ENCODE measurements around the gene SLAIN1. TPM values are rescaled to one million over a fixed set of nuclear protein-coding genes. Genes with fewer than 3 reads are reported as not detected.

The SLAIN1 gene
- total and polyA plus RNA-seq, 2 donors from 2014 or later = 6.0 to 12.4 TPM

DNA sequence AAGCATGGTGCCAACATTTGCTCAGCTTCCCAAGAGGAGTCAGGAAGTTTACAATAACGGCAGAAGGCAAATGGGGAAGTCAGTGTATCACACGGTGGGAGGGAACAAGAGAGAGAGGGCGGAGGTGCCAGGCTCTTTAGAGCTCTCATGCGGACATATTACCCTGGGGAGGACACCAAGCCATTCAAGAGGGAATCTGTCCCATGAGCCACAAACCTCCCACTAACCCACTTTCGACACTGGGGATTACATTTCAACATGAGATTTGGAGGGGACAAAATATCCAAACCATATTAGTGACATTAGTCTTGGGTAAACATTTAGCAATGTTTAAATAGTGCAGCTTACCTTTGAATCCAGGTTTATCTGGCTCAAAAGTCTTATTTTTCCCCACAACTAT, 69.9 kb downstream of the SLAIN1 start:
- intact Hi-C loops (cut with DNase I) = no loop called here
- H3K4me3 ChIP-seq (ENCODE audit: low read length in 3 of 3) = no peak overlapping the region
- TF ChIP-seq, protein P1, sequence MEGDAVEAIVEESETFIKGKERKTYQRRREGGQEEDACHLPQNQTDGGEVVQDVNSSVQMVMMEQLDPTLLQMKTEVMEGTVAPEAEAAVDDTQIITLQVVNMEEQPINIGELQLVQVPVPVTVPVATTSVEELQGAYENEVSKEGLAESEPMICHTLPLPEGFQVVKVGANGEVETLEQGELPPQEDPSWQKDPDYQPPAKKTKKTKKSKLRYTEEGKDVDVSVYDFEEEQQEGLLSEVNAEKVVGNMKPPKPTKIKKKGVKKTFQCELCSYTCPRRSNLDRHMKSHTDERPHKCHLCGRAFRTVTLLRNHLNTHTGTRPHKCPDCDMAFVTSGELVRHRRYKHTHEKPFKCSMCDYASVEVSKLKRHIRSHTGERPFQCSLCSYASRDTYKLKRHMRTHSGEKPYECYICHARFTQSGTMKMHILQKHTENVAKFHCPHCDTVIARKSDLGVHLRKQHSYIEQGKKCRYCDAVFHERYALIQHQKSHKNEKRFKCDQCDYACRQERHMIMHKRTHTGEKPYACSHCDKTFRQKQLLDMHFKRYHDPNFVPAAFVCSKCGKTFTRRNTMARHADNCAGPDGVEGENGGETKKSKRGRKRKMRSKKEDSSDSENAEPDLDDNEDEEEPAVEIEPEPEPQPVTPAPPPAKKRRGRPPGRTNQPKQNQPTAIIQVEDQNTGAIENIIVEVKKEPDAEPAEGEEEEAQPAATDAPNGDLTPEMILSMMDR (IDR thresholded peaks at IDR 0.05; ENCODE audit: borderline replicate concordance, extremely low read depth, insufficient read depth) = no peak

DNA sequence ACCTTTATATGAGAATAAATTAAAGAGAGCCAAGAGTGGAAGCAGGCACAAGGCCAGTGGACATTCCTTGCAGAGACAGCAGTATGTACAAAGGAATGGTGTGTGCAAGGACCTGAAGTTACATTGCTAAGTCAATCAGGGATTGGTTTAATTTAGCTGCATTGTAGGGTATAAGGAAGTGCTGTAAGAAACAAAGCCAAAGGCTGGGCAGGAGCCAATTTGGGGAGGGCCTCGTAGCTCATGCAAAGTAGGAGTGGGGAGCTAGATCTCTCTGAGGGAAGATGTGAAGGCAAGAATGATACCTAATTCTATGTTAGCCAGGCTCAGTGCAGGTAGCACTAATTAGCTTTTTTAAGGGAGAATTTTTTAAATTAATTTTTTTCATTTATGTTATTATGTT, 76.7 kb downstream of the SLAIN1 start:
- Histone ChIP-seq H3K27ac (ENCODE audit: low read depth in 2 of 2, low read length in 2 of 2) (no peak overlapping the region), H3K4me3 (ENCODE audit: low read length in 3 of 3) (no peak overlapping the region), H3K36me3 (ENCODE audit: control insufficient read depth in 2 of 3, insufficient read depth in 3 of 3, low read length in 3 of 3) (no peaks in the 10 kb centered on the region), H3K4me1 (ENCODE audit: control insufficient read depth in 2 of 3, insufficient read depth in 2 of 3, low read depth in 1 of 3, low read length in 3 of 3) (no peaks in the 10 kb centered on the region), H3K9ac (ENCODE audit: low read length in 3 of 3) (no peak overlapping the region), H3K27me3 (ENCODE audit: control insufficient read depth, insufficient read depth, low read length) (no peaks in the 10 kb centered on the region), H3K9me3 (ENCODE audit: control insufficient read depth in 2 of 3, insufficient read depth in 1 of 3, low read length in 3 of 3) (no peaks in the 10 kb centered on the region)
- no peak for DNase-seq
- intact Hi-C loops (cut with DNase I) = no loop called here
- TF ChIP-seq, protein P1 (IDR thresholded peaks at IDR 0.05; ENCODE audit: borderline replicate concordance, extremely low read depth, insufficient read depth) = no peak
- no peak for FAIRE-seq

More for the DNA sequence above, 69.9 kb downstream of the SLAIN1 start:
- DNase-seq (no peak), FAIRE-seq (no peak)
- no peak overlapping the region for H3K27ac ChIP-seq (ENCODE audit: low read depth in 2 of 2, low read length in 2 of 2)
- H3K9me3 ChIP-seq (ENCODE audit: control insufficient read depth in 2 of 3, insufficient read depth in 1 of 3, low read length in 3 of 3) = no peaks in the 10 kb centered on the region
- peaks cover 0 to 5% (median 0%) of the 10 kb centered on the region in 3 donors for H3K36me3 ChIP-seq (ENCODE audit: control insufficient read depth in 2 of 3, insufficient read depth in 3 of 3, low read length in 3 of 3)
- H3K9ac ChIP-seq (ENCODE audit: low read length in 3 of 3) = no peak overlapping the region
- H3K27me3 ChIP-seq (ENCODE audit: control insufficient read depth, insufficient read depth, low read length) = no peaks in the 10 kb centered on the region
- H3K4me1 ChIP-seq (ENCODE audit: control insufficient read depth in 2 of 3, insufficient read depth in 2 of 3, low read depth in 1 of 3, low read length in 3 of 3) = no peaks in the 10 kb centered on the region

GRCh38 chr13:77776704-77777103, 79.2 kb downstream of the SLAIN1 start:
- Histone ChIP-seq H3K27me3 (ENCODE audit: control insufficient read depth, insufficient read depth, low read length) (no peaks in the 10 kb centered on the region), H3K27ac (ENCODE audit: low read depth in 2 of 2, low read length in 2 of 2) (no peak overlapping the region), H3K4me3 (ENCODE audit: low read length in 3 of 3) (no peak overlapping the region), H3K4me1 (ENCODE audit: control insufficient read depth in 2 of 3, insufficient read depth in 2 of 3, low read depth in 1 of 3, low read length in 3 of 3) (no peaks in the 10 kb centered on the region), H3K9ac (ENCODE audit: low read length in 3 of 3) (no peak overlapping the region), H3K9me3 (ENCODE audit: control insufficient read depth in 2 of 3, insufficient read depth in 1 of 3, low read length in 3 of 3) (no peaks in the 10 kb centered on the region), H3K36me3 (ENCODE audit: control insufficient read depth in 2 of 3, insufficient read depth in 3 of 3, low read length in 3 of 3) (no peaks in the 10 kb centered on the region)
- intact Hi-C loops (cut with DNase I) = loop anchor here (5.0 kb wide), 1 partner anchor 346 kb away; no protein-coding TSS in a partner anchor
- DNase-seq (no peak), FAIRE-seq (no peak)
- TF ChIP-seq, protein P1 (IDR thresholded peaks at IDR 0.05; ENCODE audit: borderline replicate concordance, extremely low read depth, insufficient read depth) = no peak

All from kidney (tissue), 14 donors.